Iris pigment epithelial cell (primary cell): ENCODE data around the gene SVIL.

ENCODE experiments used
- DNase-seq: peaks from one replicate; pipeline ENCODE4 v3.0.0-alpha.2; 2011; ENCODE audit warnings: low read depth

SVIL gene

DNA sequence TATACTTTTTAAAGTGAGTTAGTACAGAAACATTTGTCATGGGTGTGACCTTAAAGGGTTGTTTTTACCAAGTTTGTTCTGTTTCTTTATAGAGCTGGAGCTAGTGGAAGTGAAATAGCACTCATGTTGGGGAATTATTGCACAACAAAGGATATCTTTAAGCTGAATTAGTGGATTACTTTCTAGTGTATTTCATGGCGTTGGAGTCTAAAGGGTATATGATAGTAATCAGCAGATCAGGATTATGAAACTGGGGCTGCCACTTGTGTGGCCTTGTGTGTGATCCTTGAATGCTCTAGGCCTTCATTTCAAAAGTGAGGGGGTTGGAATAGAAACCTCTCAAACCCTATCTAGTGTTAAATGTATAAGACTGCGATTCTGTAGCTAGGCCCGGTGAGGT, 222.3 kb downstream of the SVIL start:
- DNase-seq, result peak; percentile 68

DNA sequence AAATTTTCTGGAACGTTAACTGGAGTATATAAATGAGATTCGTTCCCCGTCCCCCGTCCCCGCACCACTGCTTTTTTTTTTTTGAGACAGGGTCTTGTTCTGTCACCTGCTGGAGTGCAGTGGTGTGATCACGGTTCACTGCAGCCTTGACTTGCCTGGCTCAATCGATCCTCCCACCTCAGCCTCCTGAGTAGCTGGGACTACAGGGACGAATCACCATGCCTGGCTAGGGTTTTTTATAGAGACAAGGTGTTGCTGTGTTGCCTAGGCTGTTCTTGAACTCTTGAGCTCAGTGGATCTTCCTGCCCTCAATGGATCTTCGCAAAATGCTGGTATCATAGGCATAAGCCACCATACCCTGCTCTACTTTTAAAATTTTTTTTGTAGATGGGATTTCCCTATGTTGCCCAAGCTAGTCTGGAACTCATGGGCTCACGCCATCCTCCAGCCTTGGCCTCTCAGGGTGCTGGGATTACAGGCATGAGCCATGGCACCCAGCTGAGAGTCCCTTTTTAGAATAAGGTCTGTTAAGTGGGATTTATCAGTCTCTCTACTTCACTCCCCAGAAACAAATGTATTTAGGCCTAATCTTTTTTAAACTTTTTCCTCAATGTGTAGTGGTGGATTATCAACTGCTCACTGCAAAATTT, 223.0 kb downstream of the SVIL start:
- DNase-seq, result peak; percentile 20

DNA sequence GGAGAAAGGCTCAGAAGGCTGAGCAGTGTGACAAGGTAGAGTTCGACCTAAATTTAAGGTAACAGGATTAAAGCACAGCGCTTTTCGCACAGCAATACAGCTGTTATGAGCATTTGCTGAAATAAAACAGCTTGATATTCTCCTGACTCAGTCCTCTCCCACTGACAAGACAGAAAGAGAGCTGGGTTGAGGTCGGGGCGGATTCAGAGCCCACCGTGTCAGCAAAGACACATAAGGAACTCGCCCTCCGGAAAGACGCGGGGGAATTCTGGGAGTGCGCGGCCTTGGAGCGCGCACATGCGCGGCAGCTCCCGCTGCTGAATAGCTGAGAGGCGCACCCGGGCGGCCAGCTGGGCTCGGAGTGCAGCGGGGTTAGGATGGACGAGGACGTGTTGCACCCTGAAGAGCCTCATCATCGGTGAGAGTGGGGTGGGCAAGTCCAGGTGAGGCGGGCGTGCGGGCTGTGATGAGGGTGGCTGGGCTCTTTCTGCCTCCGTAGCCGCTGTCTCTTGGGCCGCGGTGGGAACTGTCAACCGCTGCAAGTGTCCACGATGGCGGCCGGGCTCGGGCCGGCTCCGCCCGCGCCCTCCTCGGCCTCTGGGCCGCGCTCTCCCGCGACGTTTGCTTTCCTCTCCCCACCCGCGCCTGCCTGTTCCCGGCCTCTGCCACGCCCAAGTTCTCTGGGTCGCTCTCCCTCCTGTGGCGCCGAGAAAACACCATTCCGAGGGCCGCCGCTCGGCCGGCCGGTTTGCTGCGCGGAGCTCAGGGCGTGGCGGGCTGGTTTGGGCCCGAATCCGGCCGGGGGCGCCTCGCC, 225.3 kb downstream of the SVIL start:
- peak; percentile 73 for DNase-seq

DNA sequence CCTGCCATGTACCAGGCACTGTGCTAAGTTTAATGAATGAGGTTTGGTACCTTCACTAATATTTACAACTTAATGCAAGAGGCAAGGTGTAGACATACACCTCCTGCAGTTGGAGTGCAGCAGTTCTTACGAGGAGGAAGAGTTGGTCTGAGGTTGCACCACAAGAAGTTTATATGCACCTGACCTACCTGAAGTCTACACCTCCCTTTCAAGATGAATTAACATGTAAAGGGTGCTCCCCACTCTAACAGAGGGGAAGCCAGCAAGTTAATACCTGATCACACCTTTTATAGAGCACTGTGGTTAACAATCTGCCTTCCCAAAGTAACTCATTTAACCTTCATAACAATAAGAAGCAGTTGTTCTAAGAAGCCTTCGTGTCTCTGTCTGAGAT, 225.9 kb downstream of the SVIL start:
- DNase-seq, result no peak
